HUDEP-2 (cell line): Measurements from ENCODE around the gene PREX1.
"Not testable (repeated sequence)": the region's sequence is repeated elsewhere in the genome, so short reads cannot be mapped to it uniquely, and the experiment has no call there.

Source experiments
- DNase-seq, 76 experiments: peaks; one replicate each; lab custom pipeline; 2025; ENCODE audit not compliant: unreplicated experiment in 76 of 76; lab: John Stamatoyannopoulos, UW

Gene PREX1

DNA sequence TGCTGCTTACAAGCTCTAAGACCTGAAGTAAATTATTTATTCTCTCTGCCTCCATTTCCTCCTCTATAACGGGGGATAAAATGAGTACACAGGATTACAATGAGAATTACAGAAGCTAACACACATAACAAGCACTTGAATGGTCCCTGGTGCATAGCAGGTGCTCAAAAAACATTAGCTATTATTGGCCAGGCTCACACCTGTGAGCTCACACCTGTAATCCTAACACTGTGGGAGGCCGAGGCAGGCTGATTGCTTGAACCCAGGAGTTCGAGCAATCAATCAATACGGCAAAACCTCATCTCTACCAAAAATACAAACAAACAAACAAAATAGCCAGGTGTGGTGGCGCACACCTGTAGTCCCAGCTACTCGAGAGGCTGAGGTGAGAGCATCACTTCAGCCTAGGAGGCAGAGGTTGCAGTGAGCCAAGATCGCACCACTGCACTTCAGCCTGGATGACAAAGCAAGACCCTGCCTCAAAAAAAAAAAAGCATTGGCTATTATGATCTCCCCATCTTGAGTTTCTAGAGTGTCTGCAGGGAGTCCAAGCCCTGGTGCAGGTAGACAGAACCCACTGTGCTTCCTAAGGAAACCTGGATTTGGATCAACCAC is 68.1 kb downstream of the PREX1 start:
- no peak for DNase-seq

DNA sequence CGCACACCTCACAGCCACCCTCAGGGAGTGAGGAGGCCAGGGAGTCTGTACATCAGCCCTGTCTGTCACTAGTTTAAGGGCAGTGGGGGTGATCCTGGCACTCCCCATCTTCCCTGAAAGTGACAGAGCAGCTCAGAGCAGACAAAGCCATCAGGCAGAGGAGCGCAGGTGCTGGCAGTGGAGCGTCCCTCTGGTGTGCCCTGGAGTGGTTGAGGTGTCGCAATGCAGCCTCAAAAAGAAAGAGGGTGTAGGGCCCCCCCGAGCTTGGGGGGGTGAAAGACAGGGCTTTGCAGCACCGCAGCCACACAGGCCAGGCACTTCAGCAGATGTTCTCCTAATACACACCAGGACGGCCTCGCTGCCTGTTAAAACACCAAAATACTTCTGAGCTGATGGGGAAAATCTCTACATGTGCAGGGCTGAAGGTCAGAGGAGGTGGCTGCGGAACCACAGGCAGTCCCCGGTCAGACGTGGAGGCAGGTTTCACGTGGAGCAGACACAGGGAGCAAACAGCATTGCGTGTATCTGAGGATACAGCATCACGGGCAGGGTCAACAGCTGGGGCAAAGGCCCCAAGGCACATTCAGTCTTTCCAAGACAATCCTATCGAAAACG is 69.5 kb downstream of the PREX1 start:
- no peak for DNase-seq

DNA sequence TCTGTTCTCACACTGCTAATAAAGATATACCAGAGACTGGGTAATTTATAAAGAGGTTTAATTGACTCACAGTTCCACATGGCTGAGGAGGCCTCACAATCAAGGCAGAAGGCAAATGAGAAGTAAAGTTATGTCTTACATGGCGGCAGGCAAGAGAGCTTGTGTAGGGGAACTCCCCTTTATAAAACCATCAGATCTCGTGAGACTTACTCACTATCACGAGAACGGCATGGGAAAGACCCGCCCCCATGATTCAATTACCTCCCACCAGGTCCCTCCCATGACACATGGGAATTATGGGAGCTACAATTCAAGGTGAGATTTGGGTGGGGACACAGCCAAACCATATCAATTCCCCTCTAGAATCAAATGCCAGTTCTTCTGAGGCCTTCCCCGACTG is 71.0 kb downstream of the PREX1 start:
- DNase-seq, result not testable (repeated sequence)

DNA sequence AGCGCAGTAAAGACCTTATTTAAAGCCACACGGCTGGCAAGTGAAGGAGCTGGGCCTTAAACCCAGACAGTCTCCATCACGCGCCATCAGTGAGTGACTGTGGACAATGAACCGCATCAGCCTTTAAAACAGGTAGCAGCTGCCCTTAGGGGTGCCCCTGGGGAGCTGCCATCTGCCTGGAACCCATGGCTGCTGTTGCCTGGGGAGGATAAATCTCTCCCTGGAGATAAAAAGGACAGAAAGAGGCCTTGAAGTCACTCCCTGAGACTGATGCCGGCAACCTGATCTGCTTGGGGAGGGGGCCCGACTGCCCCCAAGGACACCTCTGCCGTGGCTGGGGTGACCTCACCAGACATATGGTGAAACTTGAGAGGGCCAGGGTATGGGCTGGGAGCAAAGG is 73.5 kb downstream of the PREX1 start:
- DNase-seq, result no peak

DNA sequence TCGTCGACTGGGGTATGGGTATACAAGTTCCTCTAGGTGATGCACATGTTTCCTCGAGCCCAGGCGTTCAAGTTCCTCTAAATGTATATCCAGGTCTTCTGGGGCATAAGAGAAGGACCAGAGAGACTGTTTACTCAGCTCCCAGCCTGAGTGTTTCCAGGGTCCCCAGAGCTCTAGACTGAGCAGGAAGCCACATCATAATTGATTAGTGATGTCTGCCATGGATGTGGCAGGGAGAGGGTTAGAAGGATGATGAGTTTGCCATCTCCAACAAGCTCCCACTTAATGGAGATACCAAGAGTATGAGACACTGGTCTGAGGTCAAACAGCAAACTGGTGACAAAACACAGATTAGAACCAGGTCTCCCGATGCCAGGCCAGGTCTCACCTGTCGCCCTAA is 74.8 kb downstream of the PREX1 start:
- no peak for DNase-seq

DNA sequence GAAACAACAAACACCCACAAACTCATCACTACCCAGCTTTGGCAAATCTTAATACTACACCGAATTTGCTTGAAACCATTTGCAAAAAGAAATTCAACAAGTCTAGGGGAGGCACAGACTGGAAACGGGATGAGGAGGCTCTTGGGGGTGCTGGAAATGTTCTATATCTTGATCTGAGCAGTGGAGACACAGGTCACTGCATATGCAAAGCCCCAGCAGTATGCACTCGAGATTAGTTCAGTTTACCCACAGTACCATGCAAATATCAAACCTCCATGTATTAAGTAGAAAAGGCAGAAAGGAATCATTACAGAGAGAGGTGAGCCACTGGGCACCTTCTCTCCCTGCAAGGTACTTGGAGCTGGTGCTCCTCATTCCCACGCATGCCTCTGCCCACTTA is 75.9 kb downstream of the PREX1 start:
- DNase-seq, result no peak

DNA sequence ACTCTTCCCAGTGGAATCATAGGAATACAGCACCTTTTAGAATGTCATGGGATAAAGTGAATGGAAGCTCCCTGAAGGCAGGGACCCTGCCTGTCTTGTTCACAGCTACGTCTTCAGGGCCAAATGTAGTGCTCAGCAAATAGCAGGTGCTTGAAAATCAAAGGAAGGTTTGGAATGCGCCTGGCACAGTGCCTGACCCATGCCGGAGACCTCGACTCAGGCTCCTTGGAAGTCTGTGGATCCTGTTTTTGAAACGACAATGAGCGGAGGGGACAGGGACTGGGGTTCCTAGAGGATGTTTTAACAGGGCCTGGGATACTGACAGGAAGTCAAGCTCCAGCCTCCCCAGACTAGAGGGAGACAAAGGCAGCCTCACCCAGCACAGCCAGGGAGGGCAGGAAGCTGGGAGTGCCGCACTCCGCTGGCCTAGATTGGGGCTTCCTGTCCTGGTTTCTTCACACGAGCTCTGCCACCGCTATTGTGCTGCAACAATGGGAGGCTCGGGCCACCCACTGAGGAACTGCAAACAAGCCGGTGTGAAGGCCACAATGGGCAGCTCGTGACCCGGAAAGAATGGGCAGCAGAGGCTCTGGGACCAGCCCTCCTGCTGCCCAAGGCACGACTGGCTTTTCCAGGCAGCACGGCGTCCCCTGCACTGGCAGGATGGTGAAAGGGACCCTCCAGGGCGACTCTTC is 76.7 kb downstream of the PREX1 start:
- DNase-seq, result no peak

DNA sequence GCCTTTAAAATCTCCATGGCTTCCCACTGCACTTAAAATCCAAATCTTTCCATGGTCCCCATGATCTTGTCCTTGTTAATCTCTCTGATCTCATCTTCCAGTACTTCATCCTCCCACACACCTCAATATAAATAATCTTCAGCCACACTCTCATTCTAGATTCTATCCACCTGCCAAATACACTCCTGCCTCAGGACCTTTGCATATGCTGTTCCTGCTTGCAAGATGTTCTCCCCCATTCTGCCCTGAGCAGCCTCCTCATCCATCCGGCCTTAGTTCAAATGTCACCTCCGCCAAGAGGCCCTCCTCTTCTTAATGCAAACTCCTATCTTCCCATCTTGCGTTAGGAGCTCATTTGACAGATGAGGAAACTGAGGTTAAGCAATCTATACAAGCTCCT is 77.4 kb downstream of the PREX1 start:
- DNase-seq, result no peak

DNA sequence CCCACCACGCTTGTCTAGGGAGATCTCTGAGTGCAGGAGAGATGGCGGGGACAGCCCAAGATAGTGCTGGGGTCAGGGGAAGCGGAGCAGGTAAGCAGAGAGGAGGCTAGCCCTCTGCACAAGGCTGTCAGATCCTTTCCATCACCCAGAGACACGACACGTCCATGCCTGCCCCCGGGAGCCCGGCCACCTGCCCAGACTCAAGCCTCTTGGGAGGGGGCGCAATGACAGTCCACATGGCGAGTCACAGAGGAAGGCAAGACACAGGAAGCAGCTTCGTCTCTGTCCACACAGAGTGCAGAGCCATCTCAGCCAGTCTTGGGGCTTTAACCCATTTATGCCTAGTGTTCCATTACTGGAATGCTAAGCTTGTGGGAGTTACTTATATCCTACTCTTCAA is 78.4 kb downstream of the PREX1 start:
- no peak for DNase-seq

DNA sequence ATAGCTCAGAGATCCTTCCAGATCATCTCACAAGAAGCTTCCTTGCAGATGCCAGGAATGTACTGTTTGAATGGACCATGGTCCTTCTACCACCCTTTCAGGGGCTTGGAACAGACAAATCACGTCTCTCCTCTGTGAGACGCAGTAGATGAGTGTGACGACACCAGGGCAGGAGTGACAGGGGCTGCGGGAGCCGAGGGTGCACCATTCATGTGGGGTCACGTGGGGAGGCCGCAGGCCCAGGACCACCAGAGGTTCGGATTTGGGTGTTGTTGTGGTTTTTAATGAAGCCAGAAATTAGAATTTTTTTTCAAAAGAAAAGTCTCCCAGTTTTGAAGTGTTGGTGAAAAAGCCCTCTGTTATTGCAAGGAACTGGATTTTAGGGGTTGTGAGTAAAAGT is 79.2 kb downstream of the PREX1 start:
- no peak for DNase-seq

DNA sequence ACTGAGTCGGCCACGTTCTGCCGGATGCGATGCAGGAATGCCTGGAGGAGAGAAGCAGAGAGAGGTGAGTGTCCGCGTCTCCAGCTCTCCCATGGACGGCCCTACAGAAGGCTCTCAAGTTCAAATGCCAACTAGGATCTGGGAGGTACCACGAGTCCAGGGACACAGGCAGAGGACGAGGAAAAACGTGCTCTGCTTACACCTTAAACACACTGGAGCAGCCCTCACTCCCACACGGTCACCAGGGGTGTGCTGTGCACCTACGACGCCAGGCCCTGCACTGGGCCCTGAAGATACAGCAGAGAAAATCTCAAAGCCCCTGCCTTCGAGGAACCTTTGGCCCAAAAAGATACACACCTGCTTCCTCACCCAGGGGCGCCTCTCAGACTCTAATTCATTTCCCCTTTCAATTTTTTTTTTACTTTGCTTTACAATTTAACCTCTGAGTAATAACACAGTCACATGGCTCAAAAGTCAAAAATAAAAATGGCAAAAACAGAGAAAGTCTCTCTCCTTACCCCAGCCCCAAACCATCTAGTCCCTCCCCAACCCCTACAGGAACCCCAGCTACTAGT is 79.9 kb downstream of the PREX1 start:
- DNase-seq, result no peak

DNA sequence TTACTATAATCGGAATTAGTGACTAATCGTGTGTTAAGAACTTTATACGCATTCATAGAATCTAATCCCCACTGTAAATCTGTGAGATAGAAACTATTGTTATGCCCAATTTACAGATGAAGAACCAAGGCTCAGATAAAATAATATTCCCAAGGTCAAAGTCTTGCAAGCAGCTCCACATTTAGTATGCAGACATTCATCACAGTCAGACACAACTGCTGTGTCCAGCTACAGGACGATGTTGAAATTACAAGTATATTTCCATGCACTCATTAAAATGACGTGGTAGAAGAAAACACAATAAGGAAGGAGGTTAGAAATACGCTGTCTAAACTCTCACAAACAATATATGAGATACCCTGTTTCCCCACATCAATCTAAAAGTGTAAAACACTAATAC is 82.5 kb downstream of the PREX1 start:
- DNase-seq, result no peak

DNA sequence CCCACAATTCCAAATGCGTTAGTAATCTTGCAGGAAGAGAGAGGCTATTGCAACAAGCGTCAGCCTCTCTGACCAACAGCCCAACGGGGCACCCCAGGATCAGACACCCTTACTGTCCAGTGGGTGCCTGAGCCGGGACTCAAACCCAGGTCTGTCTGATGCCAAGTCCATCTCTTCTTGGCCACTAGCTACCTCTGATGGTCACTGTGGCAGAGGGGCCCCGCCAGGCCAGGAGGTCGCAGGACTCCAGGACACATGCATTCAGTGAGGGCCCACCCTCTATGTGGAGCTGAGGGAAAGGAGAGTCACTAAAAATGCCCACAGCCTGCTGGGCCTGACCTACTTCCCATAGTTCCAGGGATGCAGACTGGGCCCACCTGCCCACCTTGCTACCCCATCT is 83.3 kb downstream of the PREX1 start:
- no peak for DNase-seq

DNA sequence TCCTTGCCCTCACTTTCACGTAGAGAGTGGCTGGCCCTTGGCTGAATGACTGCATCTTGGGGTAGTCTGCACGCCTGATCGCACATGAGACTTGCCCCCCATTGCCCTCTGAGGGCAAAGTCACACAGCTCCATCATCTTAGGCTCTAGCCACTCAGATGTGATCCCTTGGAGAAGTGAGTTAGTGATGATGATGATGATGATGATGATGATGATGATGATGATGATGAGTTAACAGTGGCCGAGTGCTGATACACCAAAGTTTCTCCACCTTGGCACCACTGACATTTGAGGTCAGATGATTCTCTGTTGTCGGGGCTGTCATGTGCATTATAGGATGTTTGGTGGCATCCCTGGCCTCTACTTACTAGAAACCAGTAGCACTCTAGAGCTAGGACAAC is 84.0 kb downstream of the PREX1 start:
- no peak for DNase-seq

DNA sequence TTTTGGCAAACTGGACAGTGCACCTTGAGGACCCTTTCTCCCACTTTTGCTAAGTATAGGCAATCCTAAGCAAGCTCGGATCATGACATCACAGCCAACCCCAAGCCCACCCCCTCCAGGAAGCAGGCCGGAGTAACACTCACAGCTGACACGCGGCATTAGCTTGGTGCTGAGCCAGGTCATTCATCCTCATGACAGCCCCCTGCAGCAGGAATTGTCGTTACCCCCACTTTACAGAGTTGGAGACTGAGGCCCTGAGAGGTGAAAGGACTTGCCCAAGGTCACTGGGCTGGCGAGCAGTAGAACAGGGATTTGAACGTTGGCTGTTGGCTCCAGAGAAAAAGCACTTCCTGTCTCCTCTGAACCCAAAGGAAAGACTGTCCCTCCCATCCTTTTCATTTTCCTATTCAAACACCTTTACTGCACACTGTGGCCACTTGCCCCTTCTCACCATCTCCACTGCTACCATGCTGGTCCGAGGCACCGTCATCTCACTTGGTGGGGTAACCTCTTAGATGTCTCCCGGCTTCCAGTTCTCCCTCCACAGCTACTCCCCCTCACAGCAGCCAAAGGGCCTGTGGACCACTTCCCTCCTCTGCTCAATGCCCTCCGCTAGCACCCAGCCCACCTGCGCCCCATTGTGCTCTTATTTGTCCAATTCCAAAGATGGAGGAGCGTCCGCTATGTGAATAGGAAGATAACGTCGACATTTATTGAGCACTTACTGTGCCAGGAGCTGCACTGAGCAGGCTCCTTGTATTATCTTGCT is 84.7 kb downstream of the PREX1 start:
- no peak for DNase-seq

DNA sequence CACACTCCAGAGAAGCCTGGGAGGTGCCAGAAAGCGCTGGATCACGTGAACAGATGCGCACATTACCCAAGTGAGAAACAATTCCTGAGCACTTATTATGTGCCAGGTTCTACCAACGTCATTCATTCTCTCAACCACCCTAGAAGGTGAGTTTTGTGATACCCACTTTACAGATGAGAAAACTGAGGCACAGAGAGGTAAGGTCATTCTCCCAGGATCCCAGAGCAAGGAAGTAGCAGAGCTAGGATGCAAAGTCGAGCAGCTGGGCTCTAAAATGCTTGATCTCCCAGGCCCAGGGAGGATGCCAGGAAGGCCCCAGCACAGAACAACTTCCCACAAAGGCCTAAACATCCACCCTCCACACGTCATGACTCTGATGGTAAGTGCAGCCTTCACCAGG is 85.6 kb downstream of the PREX1 start:
- no peak for DNase-seq

DNA sequence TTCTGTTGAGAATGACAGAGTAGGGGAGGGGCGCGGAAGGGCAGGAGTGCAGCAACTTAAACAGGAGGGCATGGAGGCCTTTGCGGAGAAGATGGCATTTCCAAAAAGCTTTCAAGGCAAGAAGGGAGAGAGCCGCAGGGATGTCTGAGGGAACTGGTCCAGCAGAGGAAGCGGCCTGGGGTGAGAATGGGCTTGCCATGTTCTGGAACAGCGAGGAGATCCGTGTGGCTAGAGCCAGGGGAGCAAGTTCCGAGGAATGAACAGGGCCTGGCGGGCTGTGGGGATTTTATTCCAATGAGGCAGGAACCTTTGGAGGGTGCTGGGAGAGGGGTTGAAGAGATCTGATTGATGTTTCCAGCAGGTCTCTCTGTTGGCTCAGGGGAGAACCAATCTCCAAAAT is 86.1 kb downstream of the PREX1 start:
- no peak for DNase-seq

DNA sequence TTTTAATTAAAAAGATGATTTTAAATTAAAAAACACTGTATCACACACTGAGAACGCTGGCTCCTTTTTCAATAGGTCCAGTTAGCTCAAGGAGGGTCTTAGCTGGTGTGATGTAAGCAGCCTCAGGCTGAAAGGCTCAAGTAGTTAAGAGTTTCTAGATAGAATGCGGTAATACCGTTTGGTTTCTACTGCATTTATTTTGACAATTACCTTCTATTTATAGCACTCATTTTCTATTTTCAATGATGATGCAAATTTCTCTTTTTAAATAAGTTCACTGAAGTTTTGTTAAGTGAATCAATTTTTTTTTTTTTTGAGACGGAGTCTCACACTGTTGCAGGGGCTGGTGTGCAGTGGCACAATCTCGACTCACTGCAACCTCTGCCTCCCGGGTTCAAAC is 87.1 kb downstream of the PREX1 start:
- DNase-seq, result no peak

DNA sequence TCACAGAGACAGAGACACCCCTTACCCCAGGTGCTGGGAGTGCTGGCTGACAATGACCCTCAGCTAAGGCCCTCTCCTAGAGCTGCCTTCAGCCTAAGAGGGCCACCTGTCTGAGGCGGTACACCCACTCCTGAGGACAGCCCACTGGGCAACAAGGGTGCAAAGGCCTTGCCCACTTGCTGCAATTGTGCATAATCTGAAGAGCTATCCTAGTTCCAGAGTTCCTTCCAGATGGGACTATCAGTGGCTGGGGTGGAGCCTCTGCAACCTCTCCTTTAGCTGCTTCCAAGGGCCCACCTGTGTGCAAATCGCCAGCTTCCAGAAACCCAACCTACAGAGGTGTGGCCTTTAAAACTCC is 87.5 kb downstream of the PREX1 start:
- DNase-seq, result no peak

DNA sequence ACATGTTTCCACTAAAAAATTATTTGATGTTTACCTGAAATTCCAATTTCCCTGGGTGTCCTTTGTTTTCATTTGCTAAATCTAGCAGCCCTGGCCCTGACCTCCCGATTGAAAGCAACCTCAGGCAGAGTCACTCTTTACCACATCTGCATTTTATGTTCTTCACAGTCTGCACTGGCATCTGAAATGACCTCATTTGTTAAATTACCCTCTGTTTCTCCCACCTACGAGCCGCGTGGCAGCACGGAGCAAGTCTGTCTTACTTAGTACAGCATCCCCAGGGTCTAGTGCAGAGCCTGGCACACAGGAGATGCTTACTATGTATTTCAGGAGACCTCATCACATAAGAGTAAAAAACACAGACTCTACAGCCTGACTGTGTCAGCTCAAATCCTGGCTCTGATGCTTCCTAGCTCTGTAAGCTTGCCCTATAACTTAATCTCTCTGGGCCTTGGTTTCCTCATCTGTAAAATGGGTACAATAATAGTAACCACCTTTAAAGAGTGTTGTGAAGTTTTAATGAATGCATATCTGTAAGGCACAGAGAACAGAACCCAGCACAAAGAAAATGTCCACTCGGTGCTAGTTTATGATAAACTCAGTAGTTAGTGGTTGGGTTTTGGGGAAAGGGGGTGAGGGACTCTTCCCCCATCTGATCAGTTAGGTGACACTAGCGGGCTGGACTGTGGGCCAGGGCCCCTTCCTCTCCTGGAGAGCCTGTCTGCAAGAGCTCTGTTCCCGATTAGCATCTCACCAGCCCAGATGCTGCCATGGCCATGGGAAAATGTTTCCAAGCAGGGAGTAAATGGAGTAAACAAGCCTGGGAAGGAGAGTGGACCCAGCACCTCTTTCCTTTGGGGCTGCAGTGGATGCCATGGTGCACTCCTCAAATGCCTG is 88.2 kb downstream of the PREX1 start:
- no peak for DNase-seq
